GM12891 (cell line): ENCODE results near the gene MTHFS.

Source experiments
- POLR2A ChIP-seq: IDR thresholded peaks from 2 replicates; pipeline ENCODE4 v1.6.1; 2011; ENCODE audit warnings: low read depth, low read length, control low read depth
- POLR2AphosphoS5 ChIP-seq: IDR thresholded peaks from 2 replicates; pipeline ENCODE4 v1.6.1; 2011; ENCODE audit warnings: low read depth, low read length, control low read depth
- POU2F2 ChIP-seq: IDR thresholded peaks from 2 replicates; pipeline ENCODE4 v1.6.1; 2011; ENCODE audit warnings: low read depth, mild to moderate bottlenecking, control low read depth, low read length, moderate library complexity
- TAF1 ChIP-seq: IDR thresholded peaks from 2 replicates; pipeline ENCODE4 v1.6.1; 2011; ENCODE audit warnings: low read depth, low read length, control low read depth

DNA sequence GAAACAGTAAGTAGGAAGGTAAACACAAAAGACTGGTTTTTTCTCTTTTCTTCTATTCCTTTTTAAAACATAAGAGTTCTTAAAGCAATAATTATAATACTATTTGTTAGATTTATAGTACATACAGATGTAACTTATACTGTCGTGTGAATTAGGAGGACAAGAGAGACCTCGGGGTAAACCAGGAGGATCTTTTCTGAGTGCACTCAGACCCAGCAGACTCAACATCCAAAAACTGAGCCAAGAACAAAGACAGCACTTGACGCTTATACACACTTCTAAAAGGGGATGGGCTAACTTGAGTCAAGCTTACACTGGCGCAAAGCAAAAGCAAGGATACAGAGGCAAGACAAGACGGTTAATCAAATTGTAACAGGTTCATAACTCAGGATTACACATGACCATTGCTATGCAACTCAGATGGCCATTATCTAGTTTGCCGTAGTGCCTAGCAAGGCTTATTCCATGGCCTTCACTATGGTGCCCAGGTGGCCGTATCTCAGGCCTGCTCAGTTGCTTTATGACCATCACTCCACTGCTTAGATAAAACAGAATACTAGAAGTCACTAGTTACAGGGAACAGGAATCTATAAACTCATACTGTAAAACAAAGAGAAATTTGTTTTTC lies 18.6 kb downstream of the MTHFS start:
- TF ChIP-seq POLR2A: no peak
- TF ChIP-seq POLR2AphosphoS5: no peak
- no peak for TF ChIP-seq TAF1
- no peak for TF ChIP-seq POU2F2
